Ishikawa (cell line): ENCODE data around the gene ADARB1.

ENCODE experiments used
- CEBPB ChIP-seq: IDR thresholded peaks from 2 replicates; pipeline ENCODE4 v1.6.1; 2012
- CREB1 ChIP-seq: IDR thresholded peaks from 2 replicates; pipeline ENCODE4 v1.6.1; 2012; ENCODE audit warnings: low read depth
- EGR1 ChIP-seq: IDR thresholded peaks from 2 replicates; pipeline ENCODE4 v1.6.1; 2012
- EP300 ChIP-seq: IDR thresholded peaks from 2 replicates; pipeline ENCODE4 v1.6.1; 2012; ENCODE audit warnings: borderline replicate concordance
- FOXM1 ChIP-seq: IDR thresholded peaks from 2 replicates; pipeline ENCODE4 v1.6.1; 2012; ENCODE audit warnings: low read depth, borderline replicate concordance
- MAX ChIP-seq: IDR thresholded peaks from 2 replicates; pipeline ENCODE4 v1.6.1; 2012
- NFIC ChIP-seq: IDR thresholded peaks from 2 replicates; pipeline ENCODE4 v1.6.1; 2012
- RAD21 ChIP-seq: IDR thresholded peaks from 2 replicates; pipeline ENCODE4 v1.6.1; 2012; ENCODE audit warnings: low read depth
- REST ChIP-seq: IDR thresholded peaks from 2 replicates; pipeline ENCODE4 v1.6.1; 2012; ENCODE audit warnings: low read depth, mild to moderate bottlenecking
- TAF1 ChIP-seq: IDR thresholded peaks from 2 replicates; pipeline ENCODE4 v1.6.1; 2012; ENCODE audit warnings: low read depth, mild to moderate bottlenecking
- TCF12 ChIP-seq: IDR thresholded peaks from 2 replicates; pipeline ENCODE4 v1.6.1; 2012; ENCODE audit warnings: low read depth
- TEAD4 ChIP-seq: IDR thresholded peaks from 2 replicates; pipeline ENCODE4 v1.6.1; 2012
- USF1 ChIP-seq: IDR thresholded peaks from 2 replicates; pipeline ENCODE4 v1.6.1; 2012
- YY1 ChIP-seq: IDR thresholded peaks from 2 replicates; pipeline ENCODE4 v1.6.1; 2012; ENCODE audit warnings: low read depth
- ZBTB7A ChIP-seq: IDR thresholded peaks from 2 replicates; pipeline ENCODE4 v1.6.1; 2012; ENCODE audit warnings: low read depth

Gene ADARB1

GRCh38 chr21:45099571-45099970, 25.2 kb downstream of the ADARB1 start:
- TF ChIP-seq EP300 (no peak), ZBTB7A (no peak), NFIC (no peak), CEBPB (no peak), FOXM1 (no peak), USF1 (no peak)

GRCh38 chr21:45100866-45101265, 26.5 kb downstream of the ADARB1 start:
- TF ChIP-seq YY1 (no peak), TEAD4 (no peak), NFIC (no peak), USF1 (no peak), EGR1 (no peak), CREB1 (no peak), FOXM1 (no peak), MAX (no peak), TCF12 (no peak), EP300 (no peak), RAD21 (no peak), TAF1 (no peak)

GRCh38 chr21:45102391-45102932, 28.1 kb downstream of the ADARB1 start:
- TF ChIP-seq TCF12 (0 out of 2 replicates have a peak, but pooled peaks have one; percentile 21), FOXM1 (no peak), NFIC (0 out of 2 replicates have a peak, but pooled peaks have one; percentile 24), TEAD4 (peak; percentile 85)

- TF ChIP-seq TEAD4, result no peak
- no peak for TF ChIP-seq ZBTB7A
Measured at GRCh38 chr21:45103971-45104520, 29.7 kb downstream of the ADARB1 start.

- TF ChIP-seq EP300, result no peak
- TF ChIP-seq MAX, result no peak
- peak; percentile 42 for TF ChIP-seq NFIC
- no peak for TF ChIP-seq FOXM1
- TF ChIP-seq ZBTB7A, result no peak
- no peak for TF ChIP-seq EGR1
- TF ChIP-seq REST, result no peak
Measured at GRCh38 chr21:45104560-45104959, 30.2 kb downstream of the ADARB1 start.

- TF ChIP-seq EGR1 (no peak), USF1 (no peak), ZBTB7A (no peak), YY1 (no peak), TEAD4 (no peak), RAD21 (no peak), FOXM1 (no peak), TCF12 (no peak), CREB1 (no peak), MAX (no peak), NFIC (no peak)
Measured at GRCh38 chr21:45105906-45106485, 31.6 kb downstream of the ADARB1 start.

GRCh38 chr21:45108034-45108790, 33.8 kb downstream of the ADARB1 start:
- 0 out of 2 replicates have a peak, but pooled peaks have one; percentile 17 for TF ChIP-seq FOXM1
- TF ChIP-seq NFIC, result no peak
